T-helper 2 cell treated with Interferon-gamma antibody and Interleukin-4, amounts not matched to agents 100 ng/mL and 5 ng/mL, for 36 hours (primary cell): ENCODE measurements around the gene NSDHL. TPM values are rescaled to one million over a fixed set of nuclear protein-coding genes. Genes with fewer than 3 reads are reported as not detected.

Experiments
- intact Hi-C: fragments of 100-400 bp; cut with micrococcal nuclease; formaldehyde crosslinking; loops from one replicate; pipeline ENCODE4 v1.15.1; 2023
- total RNA-seq: library from RNA; stranded (reverse); gene quantifications from 2 replicates; pipeline ENCODE4 v1.2.3, GENCODE V29; 2022

Gene NSDHL
- total RNA-seq, 1 donor from 2014 or later, result 14.6 TPM

DNA sequence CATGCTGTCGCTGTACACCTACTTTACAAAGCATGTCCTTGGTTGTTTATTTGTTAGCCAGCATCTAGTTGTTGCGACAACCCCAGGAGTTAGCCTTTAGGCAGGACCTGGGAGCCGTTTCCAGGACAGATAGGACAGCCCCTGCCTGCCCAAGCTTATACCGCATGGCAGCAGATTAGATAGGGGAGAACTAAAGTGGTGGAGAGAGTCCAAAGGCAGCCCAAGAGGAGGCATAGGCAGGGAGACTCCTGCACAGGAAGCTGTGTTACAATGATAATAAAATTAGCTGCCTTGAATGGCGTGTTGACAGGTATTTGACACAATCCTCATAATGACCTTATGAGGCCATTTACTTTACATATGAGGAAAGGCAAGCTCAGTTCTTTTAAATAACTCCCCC lies 13.0 kb downstream of the NSDHL start:
- intact Hi-C loops, result no loop called here

- intact Hi-C loops, result no loop called here
Measured at GRCh38 chrX:152844256-152844655, 13.4 kb downstream of the NSDHL start.

- intact Hi-C loops, result no loop called here
Measured at GRCh38 chrX:152845618-152846240, 14.9 kb downstream of the NSDHL start.

DNA sequence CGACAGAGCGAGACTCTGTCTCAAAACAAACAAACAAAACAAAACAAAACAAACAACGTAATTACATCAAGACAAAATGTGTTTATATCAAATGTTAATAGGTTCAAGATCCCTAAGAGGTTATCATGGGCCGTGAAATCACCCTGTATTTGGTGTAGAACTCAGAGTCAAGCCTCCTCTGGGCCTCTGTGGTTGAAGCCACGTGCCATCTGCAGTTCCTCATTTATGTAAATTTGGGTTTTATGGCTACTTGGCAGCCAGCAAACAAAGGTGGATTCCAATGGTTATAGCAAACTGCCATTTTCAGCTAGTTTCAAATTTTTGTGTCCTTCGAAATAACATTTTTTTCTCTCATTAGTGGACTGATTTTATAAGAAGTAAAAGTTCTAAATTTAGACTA lies 16.4 kb downstream of the NSDHL start:
- intact Hi-C loops, result no loop called here

- intact Hi-C loops, result no loop called here
Measured at GRCh38 chrX:152850465-152850864, 19.6 kb downstream of the NSDHL start.

- intact Hi-C loops, result no loop called here
Measured at GRCh38 chrX:152853986-152854385, 23.1 kb downstream of the NSDHL start.

- intact Hi-C loops, result no loop called here
Measured at GRCh38 chrX:152861116-152861515, 30.3 kb downstream of the NSDHL start.

DNA sequence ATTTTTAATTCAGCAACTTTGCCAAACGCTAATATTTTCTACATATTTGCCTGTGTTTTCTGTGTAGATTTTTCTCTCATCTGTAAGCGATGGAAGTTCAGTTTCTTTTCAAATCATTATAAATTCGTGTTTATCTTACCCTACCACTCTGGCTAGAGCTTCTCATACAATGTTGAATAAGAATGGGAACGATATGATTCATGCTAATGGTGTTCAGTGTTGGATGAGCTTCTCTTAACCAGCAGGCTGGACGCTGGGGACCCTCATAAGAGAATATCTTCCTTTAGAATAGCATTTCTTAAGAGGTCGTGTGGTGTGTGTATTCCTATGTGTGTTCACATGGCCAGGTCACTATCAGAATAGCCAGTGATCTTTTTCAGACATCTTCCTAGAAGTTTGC lies 31.0 kb downstream of the NSDHL start:
- intact Hi-C loops, result no loop called here

- intact Hi-C loops, result no loop called here
Measured at GRCh38 chrX:152865232-152865920, 34.5 kb downstream of the NSDHL start.

DNA sequence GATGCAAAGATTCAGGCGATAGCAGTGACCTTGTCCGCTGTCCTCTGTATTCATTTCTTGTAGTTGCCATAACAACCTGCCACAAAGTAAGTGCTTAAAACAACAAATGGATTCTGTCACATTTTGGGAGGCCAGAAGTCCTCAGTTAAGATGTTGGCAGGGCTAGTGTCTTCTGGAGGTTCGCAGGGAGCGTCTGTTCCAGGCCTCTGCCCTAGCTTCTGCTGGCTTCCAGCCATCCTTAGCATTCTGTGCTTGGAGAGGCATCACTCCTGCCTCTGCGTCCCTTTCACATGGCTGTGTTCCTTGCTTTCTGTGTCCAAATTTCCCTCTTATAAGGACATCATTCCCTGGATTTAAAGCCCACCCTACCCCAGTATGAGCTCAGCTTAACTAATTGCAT lies 35.5 kb downstream of the NSDHL start:
- intact Hi-C loops, result no loop called here

GRCh38 chrX:152869972-152870371 lies 39.1 kb downstream of the NSDHL start:
- intact Hi-C loops, result no loop called here

DNA sequence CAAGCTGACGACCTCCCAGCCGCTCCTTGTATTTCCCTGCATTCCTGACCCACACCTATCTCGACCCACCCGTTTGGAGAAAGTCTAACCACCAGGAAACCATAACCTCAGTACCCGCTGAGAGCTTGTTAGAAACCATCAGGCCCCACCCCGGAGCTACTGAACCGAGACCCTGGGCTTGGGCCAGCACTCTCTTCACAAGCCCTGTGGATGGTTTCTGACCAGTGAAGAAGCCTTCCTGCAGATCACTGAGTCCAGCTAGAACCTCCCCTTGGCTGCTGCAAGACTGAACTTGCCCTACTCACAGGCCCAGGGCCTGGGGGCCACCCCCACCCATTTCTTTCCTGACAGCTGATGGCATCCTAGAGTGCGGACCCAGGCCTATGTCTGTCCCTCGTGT lies 40.4 kb downstream of the NSDHL start:
- intact Hi-C loops, result no loop called here

DNA sequence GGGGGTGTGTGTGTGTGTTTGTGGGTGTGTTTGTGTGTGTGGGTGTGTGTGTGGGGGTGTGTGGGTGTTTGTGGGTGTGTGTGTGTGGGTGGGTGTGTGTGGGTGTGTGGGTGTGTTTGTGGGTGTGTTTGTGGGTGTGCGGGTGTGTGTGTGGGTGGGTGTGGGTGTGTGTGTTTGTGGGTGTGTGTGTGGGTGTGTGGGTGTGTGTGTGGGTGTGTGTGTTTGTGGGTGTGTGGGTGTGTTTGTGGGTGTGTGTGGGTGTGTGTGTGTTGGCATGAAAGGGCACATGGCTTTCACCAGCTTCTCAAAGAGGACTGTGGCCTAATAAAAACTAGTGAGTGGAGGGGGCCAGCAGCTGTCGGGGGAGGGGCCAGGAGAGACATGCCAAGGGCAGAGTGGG lies 41.7 kb downstream of the NSDHL start:
- intact Hi-C loops, result no loop called here

GRCh38 chrX:152873361-152873760 lies 42.5 kb downstream of the NSDHL start:
- intact Hi-C loops, result no loop called here

GRCh38 chrX:152876931-152877840 lies 46.3 kb downstream of the NSDHL start:
- intact Hi-C loops, result no loop called here

DNA sequence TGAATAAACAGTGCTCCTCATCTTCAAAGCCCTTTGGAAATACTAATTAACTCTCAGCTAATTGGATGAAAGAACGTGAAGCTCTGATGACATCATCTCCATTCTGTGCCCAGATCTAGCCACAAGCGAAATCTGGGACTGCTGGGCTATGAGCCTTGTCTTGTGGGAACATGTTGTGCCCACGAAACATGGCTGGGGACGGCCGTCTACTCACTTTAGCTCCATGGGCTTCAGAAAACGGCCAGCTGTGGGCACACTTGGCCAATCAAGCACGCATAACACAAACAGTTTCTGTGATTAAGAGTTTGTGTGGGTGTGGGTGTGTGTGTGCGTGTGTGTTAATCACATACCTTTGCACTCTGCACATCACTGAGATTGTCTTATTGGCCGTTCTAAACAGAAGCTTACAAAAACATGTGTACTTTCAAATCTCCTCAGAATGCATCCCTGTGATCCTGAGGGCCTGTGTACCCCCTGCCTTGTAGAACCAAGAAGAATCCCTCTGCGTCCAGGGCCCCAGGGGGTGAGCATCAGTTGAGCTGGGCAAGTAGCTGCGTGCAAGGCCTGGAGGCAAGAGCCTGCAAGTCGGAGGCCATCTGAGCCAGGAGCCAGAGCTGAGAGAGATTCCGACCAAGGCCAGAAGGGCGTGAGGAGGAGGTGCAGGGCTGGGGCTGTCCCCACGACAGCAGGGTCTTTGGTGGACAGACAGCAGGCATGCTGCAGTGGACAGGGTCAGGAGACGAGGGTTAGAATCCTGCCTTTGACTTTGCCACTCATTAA lies 48.3 kb downstream of the NSDHL start:
- intact Hi-C loops, result no loop called here

GRCh38 chrX:152881289-152881688 lies 50.4 kb downstream of the NSDHL start:
- intact Hi-C loops, result no loop called here

DNA sequence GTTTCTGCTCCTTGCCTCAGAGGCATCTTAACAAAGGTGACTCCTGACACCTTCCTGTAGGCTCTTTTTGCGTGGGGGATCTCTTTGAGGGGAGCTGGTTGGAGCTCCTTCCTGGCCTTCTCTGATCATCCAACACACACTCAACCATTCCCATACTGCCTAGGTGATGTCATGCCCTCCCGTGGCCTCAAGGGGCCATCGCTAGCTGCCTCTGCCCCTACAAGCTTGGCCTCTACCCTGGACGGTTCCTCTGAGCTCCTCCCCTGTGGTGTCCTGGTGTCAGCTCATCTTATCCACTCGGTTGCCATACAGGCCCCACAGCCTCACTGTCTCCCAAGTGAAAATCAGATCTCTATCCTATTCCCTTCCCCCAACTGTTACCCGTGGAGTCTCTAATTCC lies 53.3 kb downstream of the NSDHL start:
- intact Hi-C loops, result no loop called here

DNA sequence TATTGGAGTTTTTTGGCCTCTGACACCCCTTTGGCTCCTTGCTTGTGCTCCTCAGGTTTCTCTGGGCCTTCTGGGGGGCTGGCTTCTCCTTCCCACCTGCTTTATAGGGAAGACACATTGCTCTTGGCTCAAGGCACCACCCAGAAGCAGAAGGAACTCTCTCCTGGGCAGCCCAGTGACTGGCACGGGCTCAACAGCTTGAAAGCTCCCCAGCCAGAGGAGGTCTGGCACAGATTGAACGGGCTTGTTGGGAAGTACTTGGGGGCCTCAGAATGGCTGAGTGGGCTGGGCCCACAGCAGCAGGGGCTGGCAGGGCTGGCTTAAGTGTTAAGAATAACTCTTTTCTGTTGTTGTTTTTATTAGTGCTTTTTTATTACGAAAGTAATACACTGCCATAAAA lies 55.9 kb downstream of the NSDHL start:
- intact Hi-C loops, result no loop called here

GRCh38 chrX:152892499-152892898 lies 61.6 kb downstream of the NSDHL start:
- intact Hi-C loops, result no loop called here
